ENCODE data around the gene CAMK1D.
A peak's percentile ranks its signal among the peaks of the same experiment; 100 is the strongest.
"Not testable (repeated sequence)": the region's sequence is repeated elsewhere in the genome, so short reads cannot be mapped to it uniquely, and the experiment has no call there.

The CAMK1D gene

GRCh38 chr10:12735843-12736462 is 386.6 kb downstream of the CAMK1D start:
- no peak for DNase-seq

- no peak for DNase-seq
Observed at GRCh38 chr10:12740813-12741212, 391.5 kb downstream of the CAMK1D start.

DNA sequence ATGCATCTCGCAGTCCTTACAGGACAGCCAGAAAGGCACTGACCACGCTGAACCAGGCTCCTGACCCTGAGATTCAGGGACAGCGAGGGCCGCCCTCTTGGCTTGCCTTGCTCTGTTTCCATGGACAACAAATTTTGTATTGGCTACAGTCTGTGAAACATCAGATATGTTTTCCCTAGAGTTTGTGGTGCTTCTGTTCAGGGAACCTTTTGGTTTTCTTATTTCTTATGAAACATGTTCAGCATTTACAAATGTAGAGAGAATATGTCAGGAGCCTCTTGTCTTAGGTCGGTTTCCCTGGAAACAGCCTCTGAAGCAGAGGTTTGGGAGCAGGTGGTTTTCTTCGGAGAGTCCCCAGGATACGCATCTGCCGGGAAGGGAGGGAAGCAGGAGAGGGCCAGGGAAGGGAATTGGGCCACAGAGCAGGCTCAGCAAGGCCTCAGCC is 392.0 kb downstream of the CAMK1D start:
- DNase-seq = no peak

GRCh38 chr10:12742771-12743170 is 393.4 kb downstream of the CAMK1D start:
- DNase-seq = no peak

DNA sequence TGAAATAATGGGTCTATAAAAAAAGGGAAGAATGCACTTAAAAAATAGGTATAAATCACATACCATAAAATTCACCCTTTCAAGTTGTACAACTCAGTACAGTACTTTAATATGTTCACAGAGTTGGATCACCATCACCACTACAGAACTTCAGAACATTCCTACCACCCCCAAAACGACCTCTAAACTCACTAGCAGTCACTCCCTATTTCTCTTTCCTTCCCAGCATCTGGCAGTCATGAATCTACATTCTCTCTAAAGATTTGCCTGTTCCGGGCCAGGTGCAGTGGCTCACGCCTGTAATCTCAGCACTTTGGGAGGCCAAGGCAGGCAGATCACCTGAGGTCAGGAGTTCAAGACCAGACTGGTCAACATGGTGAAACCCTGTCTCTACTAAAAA is 394.1 kb downstream of the CAMK1D start:
- not testable (repeated sequence) for DNase-seq

DNA sequence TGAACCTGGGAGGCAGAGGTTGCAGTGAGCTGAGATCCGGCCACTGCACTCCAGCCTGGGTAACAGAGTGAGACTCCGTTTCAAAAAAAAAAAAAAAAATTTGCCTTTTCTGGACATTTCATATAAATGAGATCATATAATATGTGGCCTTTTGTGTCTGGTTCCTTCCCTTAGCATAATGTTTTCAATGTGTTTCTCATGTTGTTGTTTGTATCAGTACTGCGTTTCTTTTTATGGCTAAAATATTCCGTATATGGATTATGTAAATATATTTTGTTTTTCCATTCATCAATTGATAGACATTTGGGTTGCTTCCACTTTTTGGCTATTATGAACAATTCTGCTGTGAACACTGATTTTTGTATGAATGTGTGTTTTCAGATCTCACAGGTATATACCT is 394.6 kb downstream of the CAMK1D start:
- DNase-seq = no peak

GRCh38 chr10:12748186-12748585 is 398.8 kb downstream of the CAMK1D start:
- no peak for DNase-seq

DNA sequence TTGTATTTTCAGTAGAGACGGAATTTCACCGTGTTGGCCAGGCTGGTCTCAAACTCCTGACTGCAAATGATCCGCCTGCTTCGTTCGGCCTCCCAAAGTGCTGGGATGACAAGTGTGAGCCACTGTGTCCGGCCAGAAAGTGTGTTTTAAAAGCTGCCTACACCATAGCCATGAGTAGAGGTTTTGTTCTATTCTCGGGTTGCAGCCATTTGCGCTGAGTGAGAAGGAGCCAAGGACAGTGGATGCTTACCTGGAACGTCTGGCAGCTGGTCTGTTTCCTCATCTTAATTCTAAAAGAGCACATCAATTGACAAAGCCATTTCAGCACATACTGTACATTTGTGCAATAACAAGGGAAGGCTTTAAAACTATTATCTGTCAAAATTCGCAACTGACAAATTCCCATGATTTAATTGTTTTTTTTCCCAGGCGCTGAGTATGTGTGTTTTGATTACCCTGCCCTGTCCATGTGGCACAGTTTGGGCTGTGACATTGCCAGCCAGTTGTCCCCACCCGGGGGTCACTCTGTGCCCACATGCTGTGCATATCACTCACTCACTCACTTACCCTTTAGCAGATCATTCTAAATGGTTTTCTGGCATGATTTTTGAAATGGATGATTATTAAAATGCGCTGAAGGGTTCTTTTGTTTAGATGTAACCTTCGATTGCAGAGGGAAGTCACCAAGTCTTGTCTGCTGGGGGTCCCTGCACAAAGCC is 400.6 kb downstream of the CAMK1D start:
- no peak for DNase-seq

DNA sequence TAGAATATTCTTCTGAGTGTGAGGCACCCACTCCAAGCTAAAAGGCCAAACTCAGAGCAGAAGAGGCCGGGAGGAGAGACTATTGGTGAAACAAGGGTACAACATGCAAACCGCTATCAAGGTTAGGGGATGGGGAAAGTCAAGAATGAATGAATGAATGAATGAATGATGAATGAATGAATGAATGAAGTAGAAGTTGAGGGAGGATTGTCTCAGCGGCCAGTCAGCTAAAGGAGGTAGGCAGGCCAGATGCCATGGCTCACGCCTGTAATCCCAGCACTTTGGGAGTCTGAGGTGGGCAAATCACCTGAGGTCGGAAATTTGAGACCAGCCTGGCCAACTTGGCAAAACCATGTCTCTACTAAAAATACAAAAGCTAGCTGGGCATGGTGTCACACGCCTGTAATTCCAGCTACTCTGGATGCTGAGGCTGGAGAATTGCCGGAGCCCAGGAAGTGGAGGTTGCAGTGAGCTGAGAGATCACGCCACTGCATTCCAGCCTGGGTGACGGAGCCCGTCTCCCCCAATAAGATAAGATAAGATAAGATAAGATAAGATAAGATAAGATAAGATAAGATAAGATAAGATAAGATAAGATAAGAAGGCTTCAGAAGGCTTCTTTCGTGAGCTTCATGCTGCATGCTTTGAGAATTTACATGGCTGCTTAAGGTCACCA is 401.3 kb downstream of the CAMK1D start:
- DNase-seq = no peak

- no peak for DNase-seq
Observed at GRCh38 chr10:12755075-12755474, 405.7 kb downstream of the CAMK1D start.

GRCh38 chr10:12757351-12757750 is 408.0 kb downstream of the CAMK1D start:
- no peak for DNase-seq

- no peak for DNase-seq
Observed at GRCh38 chr10:12758271-12758670, 408.9 kb downstream of the CAMK1D start.

GRCh38 chr10:12766223-12766622 is 416.9 kb downstream of the CAMK1D start:
- peak; percentile 37 for DNase-seq

- no peak for DNase-seq
Observed at GRCh38 chr10:12768156-12769100, 419.1 kb downstream of the CAMK1D start.

DNA sequence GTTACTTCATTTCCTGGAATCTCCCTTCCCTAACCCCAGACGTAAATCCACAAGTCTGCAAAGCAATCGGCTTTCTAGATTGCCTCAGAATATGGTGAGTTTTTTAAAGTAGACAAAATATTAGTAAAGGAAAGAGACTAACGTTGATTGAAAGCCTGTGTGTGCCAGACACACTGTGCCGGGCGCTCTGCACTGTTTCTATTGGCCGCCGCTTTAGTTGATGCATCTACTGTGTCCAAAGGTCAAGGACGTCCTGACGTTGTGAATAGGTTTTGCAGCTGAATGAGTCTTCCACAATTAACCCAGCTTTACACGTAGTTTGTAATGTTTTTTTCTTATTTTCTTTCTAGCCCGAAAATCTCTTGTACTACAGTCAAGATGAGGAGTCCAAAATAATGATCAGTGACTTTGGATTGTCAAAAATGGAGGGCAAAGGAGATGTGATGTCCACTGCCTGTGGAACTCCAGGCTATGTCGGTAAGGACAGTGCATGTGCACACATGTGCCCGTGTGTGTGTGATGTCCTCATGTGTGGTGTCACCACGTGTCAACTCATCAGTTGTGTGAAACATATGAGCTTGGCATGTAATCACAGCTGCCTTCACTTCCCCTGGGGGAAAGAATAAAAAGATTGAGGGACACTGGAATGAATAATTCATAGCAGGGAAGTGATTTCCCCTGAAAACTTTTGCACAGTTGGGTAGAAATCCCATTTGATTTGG is 420.1 kb downstream of the CAMK1D start:
- no peak for DNase-seq

DNA sequence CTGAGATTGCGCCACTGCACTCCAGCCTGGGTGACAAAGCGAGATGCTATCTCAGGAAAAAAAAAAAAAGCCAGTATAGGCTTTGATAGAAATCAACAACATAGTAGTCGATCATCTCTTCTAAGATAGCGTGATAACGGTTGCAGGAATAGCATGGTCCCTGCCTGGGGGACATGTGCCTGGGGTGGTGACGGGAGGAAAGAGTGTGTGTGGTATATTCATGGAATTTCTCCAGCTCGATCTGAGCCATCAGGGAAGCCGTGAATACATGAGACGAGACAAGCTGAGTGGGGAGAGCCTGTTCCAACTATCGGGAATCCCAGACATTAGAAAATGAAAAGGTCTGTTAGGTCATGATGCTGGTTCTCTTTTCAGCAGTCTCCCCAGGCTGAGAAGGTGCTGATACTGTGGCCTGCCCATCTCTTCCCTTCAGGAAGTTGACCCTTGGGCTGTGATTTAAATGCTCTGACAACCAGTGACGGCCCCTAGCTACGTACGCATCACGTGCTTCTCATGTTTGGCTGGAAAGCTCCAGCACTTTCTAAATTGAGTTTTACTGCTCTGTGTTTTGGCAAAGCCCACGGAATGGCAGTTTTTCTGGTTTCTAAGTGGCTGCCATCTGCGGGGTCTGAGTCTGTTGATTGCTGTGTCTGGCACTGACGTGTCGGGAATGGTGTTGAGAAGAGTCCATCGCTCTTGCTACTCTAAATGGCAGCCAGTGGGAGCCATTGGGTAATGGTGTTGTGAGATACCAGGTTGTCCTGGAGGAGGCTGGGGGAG is 422.8 kb downstream of the CAMK1D start:
- no peak for DNase-seq

DNA sequence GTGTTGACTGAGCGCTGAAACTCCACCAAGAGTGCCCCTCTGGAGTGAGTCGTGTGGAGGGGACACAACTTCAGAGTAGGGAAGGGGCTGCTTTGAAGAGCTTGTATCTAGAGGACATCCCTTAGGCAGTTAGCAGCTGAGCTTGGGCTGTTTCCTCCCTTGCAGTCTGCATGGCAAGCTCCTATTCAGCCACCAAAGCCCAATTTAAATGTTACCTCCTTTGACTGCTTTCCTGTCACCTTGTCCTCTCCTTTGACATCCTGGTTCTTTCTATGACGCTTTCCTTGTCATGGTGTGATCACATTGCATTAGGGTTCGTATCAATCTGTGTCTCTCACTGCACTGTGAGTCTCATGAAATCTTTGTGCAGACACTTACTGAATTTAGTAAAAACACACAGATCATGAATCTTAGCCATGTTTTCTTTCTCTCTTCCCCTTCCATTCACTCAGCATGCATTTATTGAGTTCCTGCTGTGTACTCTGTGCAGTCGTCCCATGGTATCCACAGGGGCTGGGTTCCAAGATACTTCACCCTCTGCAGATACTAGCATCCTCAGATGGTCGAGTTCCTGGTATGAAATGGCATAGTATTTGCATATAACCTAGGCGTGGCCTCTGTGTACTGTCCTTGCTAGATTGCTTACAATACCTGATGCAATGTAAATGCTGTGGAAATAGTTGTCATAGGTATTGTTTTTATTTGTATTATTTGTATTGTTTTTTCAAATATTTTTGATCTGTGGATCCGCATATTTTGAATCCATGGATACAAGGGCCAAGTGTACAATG is 423.6 kb downstream of the CAMK1D start:
- no peak for DNase-seq

DNA sequence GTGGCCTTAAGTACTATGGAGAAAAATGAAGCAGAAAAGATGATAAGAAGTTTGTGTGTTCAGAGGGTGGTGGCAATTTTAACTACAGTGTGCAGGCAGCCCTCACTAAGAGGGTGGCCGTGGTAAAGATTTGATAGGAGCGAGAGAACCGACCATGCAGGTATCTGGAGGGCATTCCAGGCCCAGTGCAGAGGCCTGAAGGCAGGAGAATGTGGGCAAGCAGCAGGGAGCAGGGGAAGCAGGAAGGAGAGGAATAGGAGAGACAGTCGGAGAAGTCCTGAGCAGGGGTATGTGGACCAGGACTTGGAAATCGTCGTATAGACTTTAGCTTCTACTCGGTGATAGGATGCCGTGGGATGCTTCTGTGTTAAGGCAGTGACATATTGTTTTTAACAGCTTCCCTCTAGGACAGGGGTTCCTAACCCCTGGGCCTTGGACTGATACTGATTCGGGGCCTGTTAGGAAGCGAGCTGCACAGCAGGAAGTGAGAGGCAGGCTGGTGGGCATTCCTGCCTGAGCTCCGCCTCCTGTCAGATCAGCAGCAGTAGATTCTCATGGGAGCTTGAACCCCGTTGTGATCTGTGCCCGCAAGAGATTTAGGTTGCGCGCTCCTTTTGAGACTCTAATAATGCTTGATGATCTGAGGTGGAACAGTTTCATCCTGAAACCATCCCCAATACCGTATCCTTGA is 425.0 kb downstream of the CAMK1D start:
- no peak for DNase-seq

DNA sequence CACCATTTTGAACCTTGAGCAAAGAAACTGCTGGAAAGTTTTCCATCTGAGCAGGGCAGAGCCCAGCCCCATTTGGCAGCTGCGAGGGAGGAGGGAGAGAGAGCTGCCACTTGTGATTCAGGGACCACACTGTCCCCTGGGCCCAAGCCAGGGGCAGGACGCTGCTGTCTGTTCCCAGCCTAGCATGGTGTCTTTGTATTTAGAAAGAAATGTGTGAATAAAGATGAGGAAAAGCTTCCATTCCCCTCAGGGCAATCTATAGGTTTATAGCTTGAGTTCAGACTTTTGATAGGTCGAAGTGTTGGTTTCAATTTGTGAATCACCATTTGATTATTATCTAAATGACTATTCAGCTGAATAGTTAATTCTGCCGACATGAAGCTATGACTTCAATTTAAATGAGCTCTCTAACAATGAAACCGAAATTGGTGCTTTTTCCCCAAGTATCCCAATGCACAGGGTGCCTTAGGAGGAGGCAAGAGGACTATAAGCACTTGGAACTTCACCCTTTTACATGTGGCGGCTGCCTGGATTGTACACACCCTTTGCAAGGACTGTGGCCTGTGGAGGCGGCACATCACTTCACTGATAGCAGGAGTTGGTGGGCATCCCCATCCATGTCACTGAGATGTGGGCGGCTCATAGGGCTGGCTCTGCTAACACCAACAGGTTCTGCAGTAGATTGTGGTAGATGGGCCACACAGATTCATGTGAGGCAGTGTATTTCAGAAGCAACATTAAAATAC is 428.7 kb downstream of the CAMK1D start:
- DNase-seq = no peak
